MM.1S (cell line): ENCODE results near the gene ZSCAN25.

Experiments
- CTCF ChIP-seq: fragments of 300-600 bp; sonication (generic); IDR thresholded peaks from 2 replicates; pipeline ENCODE4 v1.5.1; 2016; ENCODE audit warnings: antibody characterized with exemption, low read length, mixed read lengths
- EZH2 ChIP-seq: fragments of 300-600 bp; sonication (generic); optimal IDR thresholded peaks from 2 replicates; pipeline ENCODE3; 2017; ENCODE audit warnings: low read depth, mild to moderate bottlenecking, antibody characterized with exemption, low read length, mixed read lengths
- EZH2phosphoT487 ChIP-seq: fragments of 300-600 bp; sonication (generic); IDR thresholded peaks from 2 replicates; pipeline ENCODE4 v1.6.1; 2018; ENCODE audit warnings: antibody characterized with exemption, low read length

GRCh38 chr7:99627513-99627912, 10.8 kb downstream of the ZSCAN25 start:
- TF ChIP-seq CTCF, result no peak
- TF ChIP-seq EZH2, result no peak
- no peak for TF ChIP-seq EZH2phosphoT487
